Measurements from ENCODE around the gene TGM5. TPM values are rescaled to one million over a fixed set of nuclear protein-coding genes. Genes with fewer than 3 reads are reported as not detected.

The TGM5 gene
- total RNA-seq, 2 donors from 2014 or later: not detected

DNA sequence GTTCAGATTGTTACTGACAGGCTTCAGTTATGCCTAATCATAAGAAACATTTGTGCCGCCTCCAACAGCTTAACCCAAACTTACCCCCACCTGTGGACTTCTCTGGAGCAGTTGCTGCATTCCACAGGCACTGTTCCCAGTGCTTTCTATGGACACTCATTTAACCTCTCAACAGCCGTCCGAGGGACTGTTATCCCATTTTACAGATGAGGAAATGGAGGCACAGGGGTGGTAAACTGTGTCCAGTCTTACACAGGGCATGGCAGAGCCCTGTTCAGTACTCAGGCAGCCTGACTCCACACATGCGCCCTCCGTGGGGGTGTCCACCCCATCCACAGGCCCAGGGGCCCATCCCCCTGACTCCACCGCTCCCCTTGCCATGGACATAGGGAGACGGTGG is 14.3 kb upstream of the TGM5 start:
- no peak for TF ChIP-seq CTCF (IDR thresholded peaks at IDR 0.05)
- H3K4me1 ChIP-seq (ENCODE audit: control insufficient read depth in 1 of 2, low read depth in 2 of 2): no peaks in the 10 kb centered on the region
- H3K9me3 ChIP-seq: no peaks in the 10 kb centered on the region
- no peak overlapping the region for H3K4me3 ChIP-seq
- H3K27ac ChIP-seq: no peak overlapping the region
- DNase-seq (ENCODE audit: low spot score) (no peak), ATAC-seq (ENCODE audit: insufficient number of reproducible peaks, low FRiP score, low read depth) (no peak)
- no peaks in the 10 kb centered on the region for H3K36me3 ChIP-seq
- no peaks in the 10 kb centered on the region for H3K27me3 ChIP-seq (replicated peaks; ENCODE audit: insufficient read depth)

- Histone ChIP-seq H3K4me1 (ENCODE audit: control insufficient read depth in 1 of 2, low read depth in 2 of 2) (no peaks in the 10 kb centered on the region), H3K4me3 (no peak overlapping the region), H3K27ac (no peak overlapping the region), H3K36me3 (no peaks in the 10 kb centered on the region), H3K27me3 (replicated peaks; ENCODE audit: insufficient read depth) (no peaks in the 10 kb centered on the region), H3K9me3 (no peaks in the 10 kb centered on the region)
- DNase-seq (ENCODE audit: low spot score): no peak
- TF ChIP-seq CTCF (IDR thresholded peaks at IDR 0.05): no peak
- no peak for ATAC-seq (ENCODE audit: insufficient number of reproducible peaks, low FRiP score, low read depth)
These were observed 12.8 kb upstream of the TGM5 start for GRCh38 chr15:43279496-43279895.

DNA sequence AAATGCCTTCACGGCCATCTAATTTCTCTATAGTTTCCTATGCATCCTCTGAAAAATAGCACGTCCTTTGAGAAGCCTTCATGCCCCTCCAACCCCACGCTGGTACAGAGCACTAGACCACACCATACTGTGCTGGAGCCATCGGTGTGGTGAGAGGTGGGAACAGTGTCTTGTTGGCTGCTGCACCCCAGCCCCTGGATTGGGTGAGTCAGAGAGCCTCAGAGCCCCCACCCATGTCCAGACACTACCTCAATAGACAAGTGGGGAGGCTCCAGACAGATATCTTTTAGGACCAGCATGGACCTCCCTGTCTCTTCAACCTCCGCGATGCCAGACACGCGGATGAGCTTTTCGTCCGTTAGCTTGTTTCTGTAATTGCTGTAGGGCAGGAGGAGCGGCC is 12.1 kb upstream of the TGM5 start:
- DNase-seq (ENCODE audit: low spot score): no peak
- no peak overlapping the region for H3K27ac ChIP-seq
- no peaks in the 10 kb centered on the region for H3K9me3 ChIP-seq
- TF ChIP-seq CTCF (IDR thresholded peaks at IDR 0.05): no peak
- H3K4me1 ChIP-seq (ENCODE audit: control insufficient read depth in 1 of 2, low read depth in 2 of 2): no peaks in the 10 kb centered on the region
- H3K36me3 ChIP-seq: no peaks in the 10 kb centered on the region
- H3K27me3 ChIP-seq (replicated peaks; ENCODE audit: insufficient read depth): no peaks in the 10 kb centered on the region
- no peak overlapping the region for H3K4me3 ChIP-seq
- ATAC-seq (ENCODE audit: insufficient number of reproducible peaks, low FRiP score, low read depth): no peak

GRCh38 chr15:43277901-43278300 is 11.2 kb upstream of the TGM5 start:
- no peak overlapping the region for H3K27ac ChIP-seq
- H3K9me3 ChIP-seq: no peaks in the 10 kb centered on the region
- no peaks in the 10 kb centered on the region for H3K4me1 ChIP-seq (ENCODE audit: control insufficient read depth in 1 of 2, low read depth in 2 of 2)
- TF ChIP-seq CTCF (IDR thresholded peaks at IDR 0.05): no peak
- H3K4me3 ChIP-seq: no peak overlapping the region
- H3K36me3 ChIP-seq: no peaks in the 10 kb centered on the region
- DNase-seq (ENCODE audit: low spot score) (no peak), ATAC-seq (ENCODE audit: insufficient number of reproducible peaks, low FRiP score, low read depth) (no peak)
- H3K27me3 ChIP-seq (replicated peaks; ENCODE audit: insufficient read depth): no peaks in the 10 kb centered on the region

GRCh38 chr15:43277231-43277823 is 10.6 kb upstream of the TGM5 start:
- no peaks in the 10 kb centered on the region for H3K36me3 ChIP-seq
- no peaks in the 10 kb centered on the region for H3K27me3 ChIP-seq (replicated peaks; ENCODE audit: insufficient read depth)
- ATAC-seq (ENCODE audit: insufficient number of reproducible peaks, low FRiP score, low read depth) (no peak), DNase-seq (ENCODE audit: low spot score) (no peak)
- no peak overlapping the region for H3K4me3 ChIP-seq
- no peaks in the 10 kb centered on the region for H3K4me1 ChIP-seq (ENCODE audit: control insufficient read depth in 1 of 2, low read depth in 2 of 2)
- no peaks in the 10 kb centered on the region for H3K9me3 ChIP-seq
- no peak overlapping the region for H3K27ac ChIP-seq
- no peak for TF ChIP-seq CTCF (IDR thresholded peaks at IDR 0.05)
